Stimulated activated naive CD8-positive, alpha-beta T cell treated with anti-CD3 and anti-CD28 coated beads, Interleukin-15, Interleukin-2, amounts not matched to agents 100 ng/mL and 50 ng/mL, for 24 hours (primary cell): Measurements from ENCODE around the gene ZNF609.
A peak's percentile ranks its signal among the peaks of the same experiment; 100 is the strongest.

ENCODE experiments used
- H3K27ac Mint-ChIP-seq: one replicate; pipeline ENCODE4 v1.8.0; 2021; ENCODE audit warnings: mild to moderate bottlenecking, mixed read lengths
- H3K27me3 Mint-ChIP-seq: one replicate; pipeline ENCODE4 v1.8.0; 2021; ENCODE audit warnings: mixed read lengths
- H3K36me3 Mint-ChIP-seq: one replicate; pipeline ENCODE4 v1.8.0; 2021; ENCODE audit warnings: low read depth, mixed read lengths
- H3K4me1 Mint-ChIP-seq: one replicate; pipeline ENCODE4 v1.8.0; 2021; ENCODE audit warnings: low read depth, mixed read lengths
- H3K4me3 Mint-ChIP-seq: one replicate; pipeline ENCODE4 v1.8.0; 2021; ENCODE audit warnings: mild to moderate bottlenecking, mixed read lengths
- H3K9me3 Mint-ChIP-seq: one replicate; pipeline ENCODE4 v1.8.0; 2021; ENCODE audit warnings: mixed read lengths

The ZNF609 gene

GRCh38 chr15:64694816-64695215 lies 234.4 kb downstream of the ZNF609 start:
- H3K4me3 Mint-ChIP-seq, result no peak overlapping the region
- H3K4me1 Mint-ChIP-seq, result peaks cover 65% of the 10 kb centered on the region
- no peak overlapping the region for H3K27ac Mint-ChIP-seq
- peaks cover 30% of the 10 kb centered on the region for H3K36me3 Mint-ChIP-seq
- no peaks in the 10 kb centered on the region for H3K9me3 Mint-ChIP-seq
- no peaks in the 10 kb centered on the region for H3K27me3 Mint-ChIP-seq

GRCh38 chr15:64695561-64695992 lies 235.2 kb downstream of the ZNF609 start:
- Mint-ChIP-seq H3K4me3 (no peak overlapping the region), H3K36me3 (peaks cover 32% of the 10 kb centered on the region), H3K27me3 (no peaks in the 10 kb centered on the region), H3K9me3 (no peaks in the 10 kb centered on the region), H3K27ac (peak overlapping the region; percentile 24), H3K4me1 (peaks cover 73% of the 10 kb centered on the region)

- Mint-ChIP-seq H3K27me3 (no peaks in the 10 kb centered on the region), H3K36me3 (peaks cover 27% of the 10 kb centered on the region), H3K9me3 (no peaks in the 10 kb centered on the region), H3K27ac (no peak overlapping the region), H3K4me1 (peaks cover 76% of the 10 kb centered on the region), H3K4me3 (no peak overlapping the region)
These were observed 236.1 kb downstream of the ZNF609 start for GRCh38 chr15:64696481-64696880.

GRCh38 chr15:64697911-64698369 lies 237.6 kb downstream of the ZNF609 start:
- Mint-ChIP-seq H3K36me3 (peaks cover 23% of the 10 kb centered on the region), H3K4me1 (peaks cover 82% of the 10 kb centered on the region), H3K9me3 (no peaks in the 10 kb centered on the region), H3K27ac (peak overlapping the region; percentile 39), H3K4me3 (no peak overlapping the region), H3K27me3 (no peaks in the 10 kb centered on the region)

GRCh38 chr15:64698823-64699222 lies 238.4 kb downstream of the ZNF609 start:
- H3K4me3 Mint-ChIP-seq, result peak overlapping the region; percentile 12
- H3K4me1 Mint-ChIP-seq, result peaks cover 79% of the 10 kb centered on the region
- peaks cover 21% of the 10 kb centered on the region for H3K36me3 Mint-ChIP-seq
- no peaks in the 10 kb centered on the region for H3K27me3 Mint-ChIP-seq
- no peaks in the 10 kb centered on the region for H3K9me3 Mint-ChIP-seq
- H3K27ac Mint-ChIP-seq, result peak overlapping the region; percentile 39

DNA sequence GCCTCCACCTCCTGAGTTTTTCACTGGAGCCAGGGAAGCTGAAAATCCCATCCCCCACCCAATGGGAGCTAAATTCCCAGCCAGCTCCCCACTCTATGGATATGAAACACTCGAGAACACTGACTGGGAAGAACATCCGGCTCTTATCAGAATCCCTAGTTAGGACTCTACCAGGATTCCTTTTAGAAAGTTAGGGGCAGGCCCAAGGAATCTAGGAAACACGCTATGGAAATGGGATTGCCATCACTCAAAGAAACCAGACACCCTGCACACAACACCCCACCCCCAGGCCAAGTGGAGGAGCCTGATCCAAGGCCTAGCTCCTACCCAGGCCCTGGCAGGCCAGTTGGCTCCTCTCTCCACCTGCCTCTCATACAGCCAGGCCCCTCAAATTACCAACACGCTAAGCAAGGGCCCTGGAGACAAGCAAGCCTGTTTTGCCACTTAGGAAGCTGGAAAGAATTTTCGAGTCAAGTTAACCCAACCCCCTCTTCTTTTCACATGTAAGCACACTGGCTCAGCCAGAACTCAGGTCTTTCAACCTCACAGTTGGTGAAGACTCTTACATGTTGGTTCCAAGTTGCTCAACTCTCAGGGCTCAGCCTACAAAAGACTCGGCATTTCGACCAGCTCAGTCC lies 239.5 kb downstream of the ZNF609 start:
- Mint-ChIP-seq H3K4me1 (peaks cover 77% of the 10 kb centered on the region), H3K9me3 (no peaks in the 10 kb centered on the region), H3K36me3 (peaks cover 16% of the 10 kb centered on the region), H3K27ac (peak overlapping the region; percentile 7), H3K4me3 (no peak overlapping the region), H3K27me3 (no peaks in the 10 kb centered on the region)

GRCh38 chr15:64701051-64701450 lies 240.7 kb downstream of the ZNF609 start:
- Mint-ChIP-seq H3K27ac (peak overlapping the region; percentile 53), H3K4me3 (peak overlapping the region; percentile 83), H3K36me3 (peaks cover 9% of the 10 kb centered on the region), H3K27me3 (no peaks in the 10 kb centered on the region), H3K4me1 (peaks cover 66% of the 10 kb centered on the region), H3K9me3 (no peaks in the 10 kb centered on the region)

GRCh38 chr15:64701482-64702184 lies 241.3 kb downstream of the ZNF609 start:
- H3K9me3 Mint-ChIP-seq, result no peaks in the 10 kb centered on the region
- H3K4me3 Mint-ChIP-seq, result peak overlapping the region; percentile 83
- H3K27ac Mint-ChIP-seq, result peak overlapping the region; percentile 76
- H3K36me3 Mint-ChIP-seq, result peaks cover 9% of the 10 kb centered on the region
- H3K27me3 Mint-ChIP-seq, result no peaks in the 10 kb centered on the region
- H3K4me1 Mint-ChIP-seq, result peaks cover 62% of the 10 kb centered on the region

GRCh38 chr15:64702816-64703631 lies 242.6 kb downstream of the ZNF609 start:
- Mint-ChIP-seq H3K27ac (peak overlapping the region; percentile 76), H3K27me3 (no peaks in the 10 kb centered on the region), H3K36me3 (peaks cover 9% of the 10 kb centered on the region), H3K9me3 (no peaks in the 10 kb centered on the region), H3K4me1 (peaks cover 52% of the 10 kb centered on the region), H3K4me3 (peak overlapping the region; percentile 83)

GRCh38 chr15:64703632-64703959 lies 243.2 kb downstream of the ZNF609 start:
- peak overlapping the region; percentile 83 for H3K4me3 Mint-ChIP-seq
- H3K9me3 Mint-ChIP-seq, result no peaks in the 10 kb centered on the region
- H3K27ac Mint-ChIP-seq, result peak overlapping the region; percentile 76
- H3K36me3 Mint-ChIP-seq, result peaks cover 9% of the 10 kb centered on the region
- H3K4me1 Mint-ChIP-seq, result peaks cover 47% of the 10 kb centered on the region
- H3K27me3 Mint-ChIP-seq, result no peaks in the 10 kb centered on the region

GRCh38 chr15:64705006-64705405 lies 244.6 kb downstream of the ZNF609 start:
- Mint-ChIP-seq H3K4me3 (no peak overlapping the region), H3K36me3 (peaks cover 9% of the 10 kb centered on the region)

GRCh38 chr15:64706011-64706911 lies 245.9 kb downstream of the ZNF609 start:
- H3K4me1 Mint-ChIP-seq, result peaks cover 25% of the 10 kb centered on the region
- no peaks in the 10 kb centered on the region for H3K36me3 Mint-ChIP-seq
- no peak overlapping the region for H3K4me3 Mint-ChIP-seq
- no peaks in the 10 kb centered on the region for H3K9me3 Mint-ChIP-seq
- no peak overlapping the region for H3K27ac Mint-ChIP-seq
- H3K27me3 Mint-ChIP-seq, result no peaks in the 10 kb centered on the region

More at GRCh38 chr15:64705006-64705405, 244.6 kb downstream of the ZNF609 start:
- Mint-ChIP-seq H3K27ac (no peak overlapping the region), H3K27me3 (no peaks in the 10 kb centered on the region), H3K4me1 (peaks cover 32% of the 10 kb centered on the region), H3K9me3 (no peaks in the 10 kb centered on the region)

- Mint-ChIP-seq H3K4me3 (no peak overlapping the region), H3K27me3 (no peaks in the 10 kb centered on the region), H3K27ac (no peak overlapping the region), H3K4me1 (peaks cover 5% of the 10 kb centered on the region), H3K9me3 (no peaks in the 10 kb centered on the region), H3K36me3 (no peaks in the 10 kb centered on the region)
These were observed 250.5 kb downstream of the ZNF609 start for GRCh38 chr15:64710676-64711428.

DNA sequence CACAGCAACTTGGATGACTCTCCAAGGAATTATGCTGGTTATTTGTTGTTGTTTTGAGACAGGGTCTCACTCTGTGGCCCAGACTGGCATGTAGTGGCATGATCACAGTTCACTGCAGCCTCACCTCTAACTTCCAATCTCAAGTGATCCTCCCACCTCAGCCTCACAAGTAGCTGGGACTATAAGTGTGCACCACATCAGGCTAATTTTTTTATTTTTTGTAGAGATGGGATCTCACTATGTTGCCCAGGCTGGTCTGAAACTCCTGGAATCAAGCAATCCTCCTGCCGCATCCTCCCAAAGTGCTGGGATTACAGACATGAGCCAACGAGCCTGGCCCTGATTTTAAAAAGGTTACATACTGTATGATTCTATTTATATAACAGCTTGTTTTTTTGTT lies 252.0 kb downstream of the ZNF609 start:
- Mint-ChIP-seq H3K4me1 (peaks cover 8% of the 10 kb centered on the region), H3K9me3 (no peaks in the 10 kb centered on the region), H3K4me3 (no peak overlapping the region), H3K27me3 (no peaks in the 10 kb centered on the region), H3K27ac (no peak overlapping the region), H3K36me3 (no peaks in the 10 kb centered on the region)
